Measurements from ENCODE around the gene C8A. TPM values are rescaled to one million over a fixed set of nuclear protein-coding genes. Genes with fewer than 3 reads are reported as not detected.

The C8A gene
- total and polyA plus RNA-seq, 2 of the 8 experiments (the other 6 are each of a cell fraction or from before 2014, with no cell fraction given): not detected

DNA sequence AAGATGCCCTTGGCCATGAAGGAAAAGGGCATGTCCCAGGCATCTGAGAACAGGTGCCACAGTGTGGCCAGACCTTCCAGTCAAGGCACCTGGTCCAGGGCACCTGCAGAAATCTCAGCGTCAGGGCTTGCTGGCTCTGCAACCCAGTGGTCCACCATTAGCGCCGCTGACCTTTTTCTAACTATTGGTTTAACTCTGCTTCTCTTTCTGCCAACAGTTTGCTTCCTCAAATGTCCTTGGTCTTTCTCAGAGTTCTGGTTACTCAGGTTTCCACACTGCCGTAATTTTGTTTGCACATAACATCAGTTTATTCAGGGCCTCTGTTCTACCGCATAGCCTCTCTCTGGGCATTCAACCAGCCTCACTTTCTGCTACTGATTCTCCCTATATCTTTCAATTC is 18.9 kb upstream of the C8A start:
- no peaks in the 10 kb centered on the region for H4K20me1 ChIP-seq (replicated peaks in 1 of 2; ENCODE audit: control insufficient read depth in 1 of 2, insufficient read depth in 2 of 2, low read length in 2 of 2)
- H2BK15ac ChIP-seq (ENCODE audit: low read length): no peak overlapping the region
- no peak overlapping the region for H3K4ac ChIP-seq (replicated peaks; ENCODE audit: insufficient read length, low read depth, low read length)
- no peaks in the 10 kb centered on the region for H3K36me3 ChIP-seq (ENCODE audit: control insufficient read depth in 2 of 4, insufficient read depth in 4 of 4, low read length in 3 of 4)
- no peak overlapping the region for H4K5ac ChIP-seq (ENCODE audit: insufficient read length, low read depth, low read length)
- no peaks in the 10 kb centered on the region for H3K23me2 ChIP-seq (ENCODE audit: low read depth, low read length)
- H3K9ac ChIP-seq (replicated peaks in 1 of 4; ENCODE audit: extremely low read depth in 1 of 4, low read depth in 3 of 4, low read length in 3 of 4): no peak overlapping the region
- H3K23ac ChIP-seq (ENCODE audit: insufficient read length): no peak overlapping the region
- H3K4me1 ChIP-seq (replicated peaks in 1 of 4; ENCODE audit: control insufficient read depth in 3 of 4, insufficient read depth in 4 of 4, low read length in 3 of 4): no peaks in the 10 kb centered on the region
- no peak overlapping the region for H3K4me3 ChIP-seq (ENCODE audit: extremely low read depth in 1 of 4, insufficient read depth in 2 of 4, low read depth in 3 of 4, low read length in 4 of 4)
- FAIRE-seq: no peak
- no peak overlapping the region for H3K27ac ChIP-seq (ENCODE audit: low read depth, low read length)
- H4K91ac ChIP-seq (replicated peaks; ENCODE audit: insufficient read length, low read length): no peak overlapping the region
- H2BK20ac ChIP-seq (ENCODE audit: low read length): no peak overlapping the region
- H2BK12ac ChIP-seq (ENCODE audit: low read depth, low read length): no peak overlapping the region
- no peaks in the 10 kb centered on the region for H3K27me3 ChIP-seq (replicated peaks in 1 of 4; ENCODE audit: control insufficient read depth in 3 of 4, extremely low read depth in 1 of 4, insufficient read depth in 3 of 4, low read length in 3 of 4)
- POLR2A ChIA-PET (ENCODE audit: partially characterized antibody): interaction anchor here (0.6 kb wide), 1 partner anchor 1160 kb away, joined by 3 read pairs; no protein-coding TSS in a partner anchor
- DNase-seq (ENCODE audit: low read depth in 1 of 2, low spot score in 2 of 2): peak in 1 of 2 experiments; percentile 7
- no peak overlapping the region for H3K4me2 ChIP-seq (ENCODE audit: insufficient read depth in 1 of 2, low read depth in 2 of 2, low read length in 2 of 2)
- TF ChIP-seq RNF2 (IDR thresholded peaks at IDR 0.05; ENCODE audit: borderline replicate concordance, low read depth, low read length, missing control alignments, poor library complexity, severe bottlenecking): no peak
- TF ChIP-seq EP300 (IDR thresholded peaks at IDR 0.05; ENCODE audit: borderline replicate concordance in 1 of 2, low read depth in 2 of 2, low read length in 2 of 2): no peak
- no peak for TF ChIP-seq SAP30 (IDR thresholded peaks at IDR 0.05; ENCODE audit: insufficient read depth, insufficient replicate concordance, low read length)
- no peak for TF ChIP-seq SP4 (IDR thresholded peaks at IDR 0.05; ENCODE audit: low read length)
- TF ChIP-seq EZH2 (IDR thresholded peaks at IDR 0.05; ENCODE audit: low read depth, low read length, severe bottlenecking): no peak
- no peak for TF ChIP-seq TCF12 (IDR thresholded peaks at IDR 0.05; ENCODE audit: low read depth, low read length)
- TF ChIP-seq ASH2L (IDR thresholded peaks at IDR 0.05; ENCODE audit: low read length): no peak
- no peak for TF ChIP-seq CTBP2 (IDR thresholded peaks at IDR 0.05; ENCODE audit: borderline replicate concordance, insufficient read depth, insufficient read length, low read length)
- no peak overlapping the region for H2AK5ac ChIP-seq (ENCODE audit: low read depth, low read length)
- no peak overlapping the region for H2BK5ac ChIP-seq (ENCODE audit: low read depth, low read length)
- WGBS, 2 experiments (ENCODE audit: extremely low coverage in 1 of 2, insufficient coverage in 1 of 2, insufficient read length in 1 of 2, insufficient replicate concordance in 2 of 2, low coverage in 1 of 2, low lambda C conversion rate in 2 of 2, missing lambda C conversion rate in 1 of 2): 90% methylated on average over 5 of the region's 5 CpGs; no CpG with 5 or more reads in 1 of the 2 experiments
- H3K9me3 ChIP-seq (ENCODE audit: insufficient read depth in 2 of 2, low read depth in 1 of 2, low read length in 1 of 2): no peaks in the 10 kb centered on the region
- no peak overlapping the region for H3K14ac ChIP-seq (ENCODE audit: insufficient read length)
- no peaks in the 10 kb centered on the region for H3K79me2 ChIP-seq (ENCODE audit: control insufficient read depth in 1 of 2, insufficient read depth in 2 of 2, low read length in 2 of 2)
- no peak overlapping the region for H2BK120ac ChIP-seq (replicated peaks; ENCODE audit: low read depth, low read length)
- H3K18ac ChIP-seq (ENCODE audit: extremely low read depth, low read length): no peak overlapping the region
- no peak overlapping the region for H3K56ac ChIP-seq (replicated peaks; ENCODE audit: insufficient read length, low read depth, low read length)
- no peak overlapping the region for H4K8ac ChIP-seq (ENCODE audit: extremely low read depth, insufficient read depth, low read length)
- H2AFZ ChIP-seq (ENCODE audit: low read length): no peak overlapping the region
- CTCF ChIA-PET (ENCODE audit: partially characterized antibody): interaction anchor here (1.5 to 10.8 kb wide), 2 partner anchors 7 to 132 kb away, joined by 4 to 193 read pairs; partner anchors contain the start of gene C8B
- no peaks in the 10 kb centered on the region for H3K79me1 ChIP-seq (ENCODE audit: low read depth, low read length)

All from H1 (cell line).